ENCODE data around the gene MEF2C. TPM values are rescaled to one million over a fixed set of nuclear protein-coding genes. Genes with fewer than 3 reads are reported as not detected.

The MEF2C gene
- total RNA-seq, 1 experiment from 2014 or later: 9.9 TPM

- Histone ChIP-seq H3K27me3 (ENCODE audit: control insufficient read depth, insufficient read depth, low read length) (no peaks in the 10 kb centered on the region), H3K9me3 (ENCODE audit: control insufficient read depth, insufficient read depth, low read depth, low read length) (no peaks in the 10 kb centered on the region), H3K36me3 (ENCODE audit: control insufficient read depth, insufficient read depth, low read length) (no peaks in the 10 kb centered on the region), H3K4me3 (ENCODE audit: low read depth in 2 of 2, low read length in 2 of 2) (no peak overlapping the region), H3K27ac (ENCODE audit: low read length) (no peak overlapping the region), H3K4me1 (ENCODE audit: control insufficient read depth, insufficient read depth, low read length) (no peaks in the 10 kb centered on the region; the same call in 1 of the 2 replicates)
- ATAC-seq: peak; percentile 73
- CTCF ChIA-PET: no interaction called here
- DNase-seq (ENCODE audit: low read depth, low spot score): no peak
- in situ Hi-C loops (cut with HindIII; ENCODE audit: low pct_unique_long_range_greater_than_20kb, low sequenced_read_pairs) (no loop called here), intact Hi-C loops (cut with micrococcal nuclease; ENCODE audit: unreplicated experiment) (no loop called here)
- BruUV-seq (replicated peaks): no TSS peak
- POLR2A ChIA-PET: interaction anchor here (0.6 kb wide), 1 partner anchor 16 kb away, joined by 5 read pairs; no protein-coding TSS in a partner anchor
- TF ChIP-seq TCF7L2 (IDR thresholded peaks at IDR 0.05; ENCODE audit: low read depth, low read length): peak; percentile 50; the same call in 1 of the 2 replicates
- no peak for TF ChIP-seq REST (IDR thresholded peaks at IDR 0.05; ENCODE audit: insufficient read depth in 1 of 2, low read depth in 2 of 2, low read length in 1 of 2)
Measured at GRCh38 chr5:88868468-88869068, 14.4 kb downstream of the MEF2C start.

- in situ Hi-C loops (cut with HindIII; ENCODE audit: low pct_unique_long_range_greater_than_20kb, low sequenced_read_pairs): no loop called here
- H3K27me3 ChIP-seq (ENCODE audit: control insufficient read depth, insufficient read depth, low read length): no peaks in the 10 kb centered on the region
- BruUV-seq (replicated peaks): no TSS peak
Measured at GRCh38 chr5:88867638-88868037, 15.3 kb downstream of the MEF2C start.

More at GRCh38 chr5:88867638-88868037, 15.3 kb downstream of the MEF2C start:
- POLR2A ChIA-PET: no interaction called here
- intact Hi-C loops (cut with micrococcal nuclease; ENCODE audit: unreplicated experiment): no loop called here
- Histone ChIP-seq H3K27ac (ENCODE audit: low read length) (no peak overlapping the region), H3K9me3 (ENCODE audit: control insufficient read depth, insufficient read depth, low read depth, low read length) (no peaks in the 10 kb centered on the region), H3K36me3 (ENCODE audit: control insufficient read depth, insufficient read depth, low read length) (no peaks in the 10 kb centered on the region), H3K4me3 (ENCODE audit: low read depth in 2 of 2, low read length in 2 of 2) (no peak overlapping the region), H3K4me1 (ENCODE audit: control insufficient read depth, insufficient read depth, low read length) (no peaks in the 10 kb centered on the region; the same call in 1 of the 2 replicates)
- ATAC-seq: no peak
- DNase-seq (ENCODE audit: low read depth, low spot score): no peak
- CTCF ChIA-PET: no interaction called here
- no peak for TF ChIP-seq SIN3A (IDR thresholded peaks at IDR 0.05; ENCODE audit: borderline replicate concordance, insufficient read depth, low read depth, low read length)
- no peak for TF ChIP-seq REST (IDR thresholded peaks at IDR 0.05; ENCODE audit: insufficient read depth in 1 of 2, low read depth in 2 of 2, low read length in 1 of 2)
- no peak for TF ChIP-seq CTCF (IDR thresholded peaks at IDR 0.05)
- no peak for TF ChIP-seq TCF7L2 (IDR thresholded peaks at IDR 0.05; ENCODE audit: low read depth, low read length)
- no peak for TF ChIP-seq POLR2AphosphoS5 (IDR thresholded peaks at IDR 0.05; ENCODE audit: low read depth, low read length)
